Transverse colon (tissue), 4 donors: Measurements from ENCODE around the gene BIK. TPM values are rescaled to one million over a fixed set of nuclear protein-coding genes. Genes with fewer than 3 reads are reported as not detected.

Experiments used
- DNase-seq: peaks from one replicate; pipeline ENCODE4 v3.0.0-alpha.2; 2019
- H3K27ac ChIP-seq, 4 donors: fragments of 200-600 bp; sonication (generic); 2 replicates each; pipeline ENCODE4 v1.5.1; 2016 to 2018; ENCODE audit warnings: inconsistent platforms in 4 of 4
- H3K27me3 ChIP-seq: fragments of 200-600 bp; sonication (generic); 2 replicates; pipeline ENCODE4 v1.5.1; 2017; ENCODE audit warnings: inconsistent platforms
- H3K36me3 ChIP-seq, 4 donors: fragments of 200-600 bp; sonication (generic); 2 replicates each; pipeline ENCODE4 v1.5.1; 2017 to 2019; ENCODE audit warnings: inconsistent platforms in 4 of 4
- H3K4me1 ChIP-seq, 4 donors: fragments of 200-600 bp; sonication (generic); 2 replicates each; pipeline ENCODE4 v1.5.1; 2017 to 2020; ENCODE audit warnings: inconsistent platforms in 4 of 4
- H3K4me3 ChIP-seq, 4 donors: fragments of 200-600 bp; sonication (generic); 1 replicate in 1 of 4; 2 replicates in 3 of 4; pipeline versions ENCODE4 v1.5.1 to v1.6.1; 2017 to 2019; ENCODE audit warnings: inconsistent platforms in 4 of 4
- H3K9me3 ChIP-seq, 2 donors: fragments of 200-600 bp; sonication (generic); 2 replicates each; pipeline ENCODE4 v1.5.1; 2017 to 2019; ENCODE audit warnings: inconsistent platforms in 2 of 2
- EP300 ChIP-seq: sonication (generic); formaldehyde crosslinking; IDR thresholded peaks from one replicate; pipeline ENCODE4 v1.6.1; 2017; ENCODE audit warnings: antibody characterized with exemption, low read depth
- POLR2A ChIP-seq: fragments of 450-650 bp; IDR thresholded peaks from one replicate; pipeline ENCODE4 v1.6.1; 2016; ENCODE audit warnings: antibody characterized with exemption, mild to moderate bottlenecking, moderate library complexity
- POLR2AphosphoS5 ChIP-seq, 3 donors: sonication (generic); formaldehyde crosslinking; IDR thresholded peaks; one replicate each; pipeline ENCODE4 v1.6.1; 2016; ENCODE audit warnings: antibody characterized with exemption in 3 of 3
- WGBS, 2 donors: methylation state at CpG; one replicate each; pipeline ENCODE4 v1.1.5; 2018; ENCODE audit warnings: low coverage in 1 of 2; 5-methylcytosine and 5-hydroxymethylcytosine counted together
- in situ Hi-C, 4 donors: fragments of 200-750 bp; cut with MboI; loops; one replicate each; pipeline versions ENCODE4 v1.15.0 to v1.15.1; 2017; ENCODE audit warnings: low sequenced_read_pairs in 3 of 4, low pct_ligation_motif_present in 1 of 4, low pct_unique_long_range_greater_than_20kb in 1 of 4
- intact Hi-C: fragments of 100-400 bp; cut with DNase I; formaldehyde crosslinking; loops from one replicate; pipeline ENCODE4 v1.15.1; 2023; ENCODE audit warnings: low total_unique reads
- total RNA-seq, 4 donors: library from RNA; depleted of rRNA; stranded (reverse); fragments of >200 nt; gene quantifications; one replicate each; pipeline ENCODE4 v1.1.0, GENCODE V29; 2016
- TF ChIP-seq, protein P1 (sequence below), 5 experiments: fragments of 200-600 bp in 3 of 5; fragments of 450-650 bp in 2 of 5; sonication (generic) in 3 of 5; IDR thresholded peaks; 1 replicate in 2 of 5; 2 replicates in 3 of 5; pipeline ENCODE4 v1.5.1; 2016 to 2017; ENCODE audit warnings: antibody characterized with exemption in 5 of 5, inconsistent platforms in 3 of 5, mild to moderate bottlenecking in 2 of 5, moderate library complexity in 1 of 5

BIK gene
- total RNA-seq, 4 donors from 2014 or later = 10.1 to 23.5 (median 14.4) TPM

DNA sequence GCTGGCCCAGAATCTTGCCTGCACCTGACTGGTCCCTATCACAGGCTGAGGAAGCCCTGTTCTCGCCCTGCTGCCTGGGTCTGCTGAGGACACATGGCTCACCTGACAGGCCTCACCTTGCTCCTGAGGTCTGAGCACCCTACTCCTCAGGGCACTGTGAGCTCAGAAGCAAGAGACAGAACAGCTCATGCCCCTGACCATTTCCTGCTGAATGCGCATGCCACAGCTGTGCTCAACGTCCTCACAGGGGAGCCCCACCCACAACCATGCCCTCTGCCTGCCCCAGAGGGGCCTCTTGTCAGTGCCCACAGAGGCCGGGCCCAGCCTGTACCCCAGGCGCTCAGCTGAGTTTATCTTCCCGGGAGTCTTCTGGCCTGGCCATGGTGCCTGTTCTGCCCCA, 38.0 kb downstream of the BIK start:
- H3K36me3 ChIP-seq = no peaks in the 10 kb centered on the region
- peak; percentile 56 for DNase-seq
- H3K4me3 ChIP-seq = no peak overlapping the region
- H3K27ac ChIP-seq = peak overlapping the region in 2 of 4 donors; percentile 44 to 50
- 46% methylated on average over 5 of the region's 6 CpGs; no CpG with 5 or more reads in 1 of the 2 donors for WGBS, 2 donors
- intact Hi-C loops (no loop called here), in situ Hi-C loops (no loop called here)
- H3K27me3 ChIP-seq = no peaks in the 10 kb centered on the region
- TF ChIP-seq EP300 (no peak), POLR2A (no peak), POLR2AphosphoS5 (IDR thresholded peaks at IDR 0.05) (no peak)
- TF ChIP-seq, protein P1, sequence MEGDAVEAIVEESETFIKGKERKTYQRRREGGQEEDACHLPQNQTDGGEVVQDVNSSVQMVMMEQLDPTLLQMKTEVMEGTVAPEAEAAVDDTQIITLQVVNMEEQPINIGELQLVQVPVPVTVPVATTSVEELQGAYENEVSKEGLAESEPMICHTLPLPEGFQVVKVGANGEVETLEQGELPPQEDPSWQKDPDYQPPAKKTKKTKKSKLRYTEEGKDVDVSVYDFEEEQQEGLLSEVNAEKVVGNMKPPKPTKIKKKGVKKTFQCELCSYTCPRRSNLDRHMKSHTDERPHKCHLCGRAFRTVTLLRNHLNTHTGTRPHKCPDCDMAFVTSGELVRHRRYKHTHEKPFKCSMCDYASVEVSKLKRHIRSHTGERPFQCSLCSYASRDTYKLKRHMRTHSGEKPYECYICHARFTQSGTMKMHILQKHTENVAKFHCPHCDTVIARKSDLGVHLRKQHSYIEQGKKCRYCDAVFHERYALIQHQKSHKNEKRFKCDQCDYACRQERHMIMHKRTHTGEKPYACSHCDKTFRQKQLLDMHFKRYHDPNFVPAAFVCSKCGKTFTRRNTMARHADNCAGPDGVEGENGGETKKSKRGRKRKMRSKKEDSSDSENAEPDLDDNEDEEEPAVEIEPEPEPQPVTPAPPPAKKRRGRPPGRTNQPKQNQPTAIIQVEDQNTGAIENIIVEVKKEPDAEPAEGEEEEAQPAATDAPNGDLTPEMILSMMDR (IDR thresholded peaks at IDR 0.05) = no peak
- no peaks in the 10 kb centered on the region for H3K9me3 ChIP-seq
- peaks cover 9 to 37% (median 25%) of the 10 kb centered on the region in 4 donors for H3K4me1 ChIP-seq

DNA sequence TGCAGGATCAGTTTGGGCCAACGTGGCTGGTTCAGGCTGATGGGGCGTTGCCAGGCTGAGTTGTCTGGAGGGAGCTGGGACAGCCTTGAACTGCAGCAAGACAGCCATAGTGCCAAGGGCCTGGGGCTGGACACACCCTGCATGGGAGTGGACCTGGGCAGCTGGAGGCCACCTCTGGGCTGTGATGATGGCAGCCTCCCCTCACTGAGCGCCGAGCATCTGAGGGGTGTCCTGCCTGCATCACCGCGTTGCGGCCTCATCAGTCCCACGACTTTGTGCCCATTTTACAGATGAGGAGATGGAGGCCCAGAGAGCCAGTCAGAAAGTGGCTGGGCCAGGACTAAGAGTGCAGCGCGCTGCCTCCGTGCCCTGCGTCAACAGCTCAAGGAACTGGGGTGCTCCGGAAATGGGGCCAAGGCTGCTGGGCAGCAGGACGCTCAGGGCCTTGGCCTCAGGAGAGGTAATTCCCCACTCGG, 40.2 kb downstream of the BIK start:
- in situ Hi-C loops = no loop called here
- no peaks in the 10 kb centered on the region for H3K27me3 ChIP-seq
- intact Hi-C loops = no loop called here
- WGBS, 2 donors = 51 to 71% methylated on average over 7 to 15 of the region's 15 CpGs
- peak overlapping the region; percentile 90 to 94 (median 94) for H3K27ac ChIP-seq
- no peak for DNase-seq
- TF ChIP-seq EP300 (no peak), POLR2A (no peak), POLR2AphosphoS5 (IDR thresholded peaks at IDR 0.05) (no peak)
- TF ChIP-seq, protein P1 (IDR thresholded peaks at IDR 0.05) = no peak
- no peaks in the 10 kb centered on the region for H3K9me3 ChIP-seq
- peak overlapping the region; percentile 60 to 95 (median 70) for H3K4me3 ChIP-seq
- H3K4me1 ChIP-seq = peaks cover 14 to 47% (median 35%) of the 10 kb centered on the region in 4 donors
- H3K36me3 ChIP-seq = no peaks in the 10 kb centered on the region

DNA sequence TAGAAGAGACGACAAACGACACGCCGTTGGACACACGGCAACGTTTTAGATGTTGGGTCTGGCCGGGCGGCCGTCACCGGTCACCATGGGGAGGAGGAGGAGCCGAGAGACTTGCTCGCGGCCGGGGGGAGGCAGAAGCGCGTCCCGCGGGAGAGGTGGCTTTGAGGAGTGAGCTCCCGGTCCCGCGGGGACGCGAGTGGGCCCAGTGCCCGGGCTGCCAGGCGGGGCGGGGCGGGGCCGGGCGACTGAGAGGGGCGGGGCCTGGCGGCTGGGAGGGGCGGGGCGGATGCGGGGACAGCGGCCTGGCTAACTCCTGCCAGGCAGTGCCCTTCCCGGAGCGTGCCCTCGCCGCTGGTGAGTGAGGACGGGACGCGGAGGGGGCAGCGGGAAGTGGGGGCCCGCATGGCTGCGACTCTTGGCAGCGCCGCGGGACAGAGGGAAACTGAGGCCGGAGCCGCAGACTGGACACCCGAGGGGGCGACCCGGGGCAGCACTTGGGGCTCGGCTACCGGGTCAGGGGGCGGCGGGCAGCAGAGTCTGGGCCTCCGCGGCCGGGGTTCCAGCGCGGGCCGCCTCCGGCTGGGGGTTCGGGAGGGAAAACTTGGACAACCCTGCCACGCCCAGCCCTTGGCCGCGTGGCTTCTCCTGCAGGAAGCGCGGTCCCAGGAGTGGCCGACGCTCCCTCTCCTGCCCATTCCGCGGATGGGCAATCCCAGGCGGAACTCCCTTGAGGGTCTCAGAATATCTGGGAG, 40.9 kb downstream of the BIK start, which contains the start of gene TSPO:
Gene TSPO (plus strand): TSS at position 309 of the 752 bp plus-strand sequence. CDS start 7,680 bp downstream, outside the sequence.
- Histone ChIP-seq H3K27me3 (no peaks in the 10 kb centered on the region), H3K9me3 (no peaks in the 10 kb centered on the region), H3K4me3 (peak within 1 kb of the TSS; percentile 60 to 95 (median 70)), H3K27ac (peak within 1 kb of the TSS; percentile 90 to 94 (median 94)), H3K4me1 (peaks cover 14 to 48% (median 35%) of the 10 kb centered on the region in 4 donors), H3K36me3 (no peaks in the 10 kb centered on the region)
- TF ChIP-seq EP300 (no peak), POLR2AphosphoS5 (IDR thresholded peaks at IDR 0.05) (peak; percentile 75 to 85 (median 83)), POLR2A (peak; percentile 62)
- intact Hi-C loops = no loop called here
- 3% methylated on average over 64 of the region's 75 CpGs; no CpG with 5 or more reads in 1 of the 2 donors for WGBS, 2 donors
- in situ Hi-C loops = no loop called here
- peak; percentile 84 for DNase-seq

GRCh38 chr22:43152003-43152356, 41.4 kb downstream of the BIK start:
- peak overlapping the region; percentile 60 to 95 (median 70) for H3K4me3 ChIP-seq
- in situ Hi-C loops (no loop called here), intact Hi-C loops (no loop called here)
- H3K9me3 ChIP-seq = no peaks in the 10 kb centered on the region
- no peak for DNase-seq
- H3K36me3 ChIP-seq = no peaks in the 10 kb centered on the region
- peaks cover 14 to 50% (median 37%) of the 10 kb centered on the region in 4 donors for H3K4me1 ChIP-seq
- peak overlapping the region; percentile 90 to 94 (median 94) for H3K27ac ChIP-seq
- WGBS, 2 donors = 17% methylated on average over 18 of the region's 18 CpGs; no CpG with 5 or more reads in 1 of the 2 donors
- TF ChIP-seq, protein P1 (IDR thresholded peaks at IDR 0.05) = no peak
- TF ChIP-seq POLR2AphosphoS5 (IDR thresholded peaks at IDR 0.05) = no peak
- TF ChIP-seq EP300 = no peak
- no peak for TF ChIP-seq POLR2A
- H3K27me3 ChIP-seq = no peaks in the 10 kb centered on the region
